HUES64 (cell line): ENCODE results near the gene EFHB.

Source experiments
- H3K27ac ChIP-seq: 2 replicates; pipeline ENCODE4 v1.7.0; 2013; ENCODE audit warnings: low read depth, low read length, inconsistent platforms
- H3K27me3 ChIP-seq: 2 replicates; pipeline ENCODE4 v1.6.1; 2013; ENCODE audit warnings: mild to moderate bottlenecking, low read length; ENCODE audit not compliant: insufficient read depth
- H3K36me3 ChIP-seq: 2 replicates; pipeline ENCODE4 v1.6.1; 2013; ENCODE audit warnings: mild to moderate bottlenecking, low read length; ENCODE audit not compliant: insufficient read depth
- H3K4me1 ChIP-seq: 2 replicates; pipeline ENCODE4 v1.6.1; 2013; ENCODE audit warnings: mild to moderate bottlenecking, low read length, moderate library complexity; ENCODE audit not compliant: insufficient read depth
- H3K4me3 ChIP-seq: 2 replicates; pipeline ENCODE4 v1.5.1; 2013; ENCODE audit warnings: mild to moderate bottlenecking, low read length, moderate library complexity
- H3K9ac ChIP-seq: 2 replicates; pipeline ENCODE4 v1.6.1; 2013; ENCODE audit warnings: mild to moderate bottlenecking, low read depth, low read length
- H3K9me3 ChIP-seq: 2 replicates; pipeline ENCODE4 v1.6.1; 2013; ENCODE audit warnings: low read depth, low read length; ENCODE audit not compliant: insufficient read depth
- WGBS: fragments of 150-250, 120-280 bp; methylation state at CpG from one replicate; pipeline ENCODE4 v1.1.7; 2013; ENCODE audit warnings: missing lambda C conversion rate; 5-methylcytosine and 5-hydroxymethylcytosine counted together

Gene EFHB

DNA sequence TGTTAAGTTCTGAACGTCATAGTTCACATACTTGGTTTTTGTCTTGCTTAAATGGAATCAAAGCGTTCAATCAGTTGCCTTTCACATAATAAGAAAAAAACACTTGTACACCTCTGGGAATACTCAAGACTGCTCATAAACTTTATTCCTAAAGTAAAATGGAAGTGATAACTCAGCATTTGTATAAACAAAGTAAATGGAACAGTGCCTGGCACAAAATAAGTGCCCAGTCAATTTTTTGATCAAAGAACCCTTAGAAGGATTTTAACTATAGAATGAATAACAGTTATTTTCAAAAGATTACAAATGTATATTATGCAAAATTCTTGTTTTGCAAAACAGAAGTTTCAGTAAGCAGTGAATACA, 14.2 kb upstream of the EFHB start:
- peak overlapping the region; percentile 93 for H3K4me3 ChIP-seq
- H3K4me1 ChIP-seq = peaks cover 29% of the 10 kb centered on the region
- H3K36me3 ChIP-seq = peaks cover 28% of the 10 kb centered on the region
- 0% methylated on average over 2 of the region's 2 CpGs for WGBS
- peak overlapping the region; percentile 95; the same call in 1 of the 2 replicates for H3K27ac ChIP-seq
- H3K9ac ChIP-seq = peak overlapping the region; percentile 85
- no peaks in the 10 kb centered on the region for H3K9me3 ChIP-seq
- H3K27me3 ChIP-seq = no peaks in the 10 kb centered on the region

DNA sequence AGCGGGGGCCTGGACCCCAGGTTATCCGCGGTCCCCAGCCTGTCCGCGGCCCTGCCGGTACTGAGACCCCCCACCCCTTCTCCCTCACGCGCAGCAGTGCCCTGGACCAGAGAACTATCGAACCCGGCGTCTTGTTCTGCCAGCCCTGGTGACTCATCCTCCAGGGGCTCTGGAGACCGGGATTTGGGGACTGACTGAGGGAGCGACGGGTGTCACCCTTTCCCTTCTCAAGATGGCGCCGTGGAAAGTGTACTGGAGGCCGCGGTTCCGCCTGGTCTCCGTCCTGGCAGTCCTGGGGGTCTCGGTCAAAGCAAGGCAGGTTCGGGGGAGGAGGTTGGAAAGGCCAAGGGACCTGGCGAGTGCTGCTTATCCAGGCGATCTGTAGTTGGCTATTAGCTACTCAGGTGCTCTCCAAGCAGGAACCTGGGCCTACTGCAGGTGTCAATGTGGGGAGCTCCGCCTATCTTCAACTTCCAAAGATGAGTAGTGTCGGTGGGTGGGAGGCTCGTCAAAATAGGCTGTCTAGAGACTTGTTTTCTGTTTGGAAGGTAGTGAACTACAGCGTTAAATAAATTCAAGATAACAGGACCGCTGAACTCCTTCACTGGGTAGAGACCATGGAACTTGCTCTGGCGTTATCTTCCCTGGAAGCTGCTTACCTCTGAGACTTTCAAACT, 13.7 kb upstream of the EFHB start:
- Histone ChIP-seq H3K27me3 (no peaks in the 10 kb centered on the region), H3K36me3 (peaks cover 23% of the 10 kb centered on the region), H3K9me3 (no peaks in the 10 kb centered on the region), H3K4me1 (peaks cover 29% of the 10 kb centered on the region), H3K4me3 (peak overlapping the region; percentile 93), H3K27ac (peak overlapping the region; percentile 95), H3K9ac (peak overlapping the region; percentile 85)
- under 1% methylated on average over 30 of the region's 30 CpGs for WGBS

DNA sequence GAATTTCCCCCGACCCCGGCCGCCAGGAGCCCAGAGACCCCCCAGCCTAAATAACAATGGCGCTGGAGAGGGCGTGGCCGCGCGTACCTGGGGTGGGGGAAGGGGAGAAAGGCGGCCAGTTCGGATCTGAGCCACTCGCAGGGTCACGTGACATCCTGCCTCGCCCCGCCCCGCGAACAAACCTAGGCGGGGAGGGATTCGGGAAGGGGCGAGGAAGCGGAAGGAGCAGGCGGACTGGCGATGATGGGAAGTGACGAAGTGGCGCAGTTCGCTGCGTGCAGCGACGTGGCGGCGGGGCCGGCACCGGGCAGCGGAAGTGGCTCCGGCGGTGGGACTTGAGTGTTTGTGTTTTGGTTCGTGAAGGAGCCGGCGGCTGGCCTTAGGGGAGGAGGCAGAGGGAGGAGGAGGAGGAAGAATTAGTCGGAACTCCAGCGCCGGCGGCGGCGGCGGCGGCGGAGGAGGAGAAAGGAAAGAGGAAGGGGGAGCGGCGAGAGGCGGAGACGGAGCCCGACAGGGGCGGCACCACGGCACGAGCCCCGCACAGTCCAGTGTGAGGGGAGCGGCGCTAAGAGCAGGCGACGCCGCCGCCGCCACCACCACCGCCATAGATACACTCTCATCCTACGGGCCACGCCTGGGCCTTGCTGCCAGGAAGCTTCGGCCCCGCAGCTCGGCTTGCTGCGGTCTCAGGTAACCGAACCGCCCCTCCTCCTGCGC, 13.0 kb upstream of the EFHB start, which contains the start of gene RAB5A:
TSS of gene RAB5A (plus strand) at position 266 of the 717 bp plus-strand sequence. CDS start 3,802 bp downstream, outside the sequence.
- H3K36me3 ChIP-seq = peaks cover 16% of the 10 kb centered on the region
- peak within 1 kb of the TSS; percentile 93 for H3K4me3 ChIP-seq
- no peaks in the 10 kb centered on the region for H3K27me3 ChIP-seq
- WGBS = under 1% methylated on average over 73 of the region's 73 CpGs
- H3K9me3 ChIP-seq = no peaks in the 10 kb centered on the region
- H3K27ac ChIP-seq = peak within 1 kb of the TSS; percentile 95
- H3K4me1 ChIP-seq = peaks cover 29% of the 10 kb centered on the region
- peak within 1 kb of the TSS; percentile 95 for H3K9ac ChIP-seq

DNA sequence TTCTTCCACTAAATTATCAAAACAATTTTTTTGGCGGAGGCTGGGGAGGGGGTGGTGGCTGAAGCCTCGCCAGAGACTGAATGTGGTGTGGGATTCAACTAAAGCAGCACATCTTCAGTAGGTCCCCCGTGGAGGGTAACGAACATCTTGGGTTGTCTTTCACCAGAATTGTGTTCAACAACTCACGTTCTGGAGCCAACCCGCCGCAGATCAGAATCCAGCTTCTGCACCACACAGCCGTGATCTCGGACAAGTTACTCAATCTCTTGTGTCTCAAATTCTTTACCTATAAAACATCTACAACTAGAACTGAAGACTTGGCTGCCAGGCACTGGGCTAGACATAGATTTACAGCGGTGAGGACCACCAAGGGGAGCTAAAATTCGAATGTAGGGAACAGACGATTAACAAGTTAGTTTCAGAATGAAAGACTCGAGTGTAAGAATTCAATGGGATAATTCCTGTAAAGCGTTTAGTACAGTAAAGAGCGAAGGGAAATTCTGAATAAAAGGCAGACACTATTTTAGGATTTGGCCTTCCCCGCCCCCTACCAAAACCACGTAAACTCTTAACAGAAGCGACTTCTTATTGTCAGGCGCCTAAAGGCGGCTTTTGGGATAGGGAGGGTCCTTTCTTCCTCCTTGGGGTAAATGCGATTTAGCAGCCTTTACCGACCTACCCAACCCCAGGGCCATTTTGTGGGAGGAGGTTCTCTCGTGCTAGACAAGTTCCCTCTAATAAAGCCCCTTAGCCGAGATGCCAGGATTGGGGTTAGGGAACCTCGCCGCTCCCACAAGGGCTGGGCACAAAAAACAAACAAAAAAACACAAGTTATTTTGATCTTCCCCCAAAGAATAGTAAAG, 12.2 kb upstream of the EFHB start:
- Histone ChIP-seq H3K27ac (peak overlapping the region; percentile 95), H3K36me3 (peaks cover 8% of the 10 kb centered on the region), H3K9ac (peak overlapping the region; percentile 95), H3K4me3 (peak overlapping the region; percentile 93), H3K4me1 (peaks cover 29% of the 10 kb centered on the region), H3K27me3 (no peaks in the 10 kb centered on the region), H3K9me3 (no peaks in the 10 kb centered on the region)
- WGBS = 72% methylated on average over 23 of the region's 26 CpGs

DNA sequence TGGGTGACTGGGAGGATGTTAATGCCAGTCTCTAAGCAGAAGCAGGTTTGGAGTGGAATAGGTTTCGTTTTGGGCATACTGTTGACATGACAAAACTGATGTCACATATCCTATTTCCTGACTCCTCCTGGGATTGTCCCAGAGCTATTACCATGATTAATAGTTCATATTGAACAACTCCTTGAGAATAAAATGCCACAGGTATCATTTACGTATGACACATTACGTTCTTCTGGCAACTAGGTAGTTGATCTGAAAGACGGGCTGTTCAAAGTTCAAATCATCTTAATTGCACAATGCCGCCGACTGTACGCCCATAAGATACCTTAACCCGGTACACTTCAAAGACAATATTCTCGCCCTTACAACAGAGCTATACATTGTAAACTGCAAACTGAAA, 11.5 kb upstream of the EFHB start:
- peaks cover 2% of the 10 kb centered on the region; the same call in 1 of the 2 replicates for H3K36me3 ChIP-seq
- no peak overlapping the region for H3K27ac ChIP-seq
- no peaks in the 10 kb centered on the region for H3K9me3 ChIP-seq
- H3K27me3 ChIP-seq = no peaks in the 10 kb centered on the region
- no peak overlapping the region for H3K9ac ChIP-seq
- 98% methylated on average over 9 of the region's 9 CpGs for WGBS
- peak overlapping the region; percentile 93; the same call in 1 of the 2 replicates for H3K4me3 ChIP-seq
- peaks cover 26% of the 10 kb centered on the region for H3K4me1 ChIP-seq

DNA sequence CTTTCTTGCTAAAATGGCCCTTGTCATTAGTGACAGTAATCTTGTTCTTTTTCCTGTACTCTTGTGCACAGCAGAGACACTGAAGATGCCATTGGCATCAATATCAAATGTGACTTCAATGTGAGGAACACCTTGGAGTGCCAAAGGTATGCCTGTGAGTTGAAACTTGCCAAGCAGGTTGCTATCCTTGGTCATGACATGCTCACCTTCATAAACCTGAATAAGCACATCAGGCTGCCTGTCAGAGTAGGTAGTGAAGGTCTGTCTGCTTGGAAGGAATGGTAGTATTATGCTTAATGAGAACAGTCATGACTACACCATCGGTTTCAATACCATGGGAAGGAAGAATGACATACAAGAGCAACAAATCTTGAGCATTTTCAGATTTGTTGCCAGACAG, 6.6 kb upstream of the EFHB start:
- Histone ChIP-seq H3K4me3 (no peak overlapping the region), H3K36me3 (no peaks in the 10 kb centered on the region), H3K9me3 (no peaks in the 10 kb centered on the region), H3K27me3 (no peaks in the 10 kb centered on the region), H3K27ac (no peak overlapping the region), H3K4me1 (no peaks in the 10 kb centered on the region), H3K9ac (no peak overlapping the region)
- 97% methylated on average over 1 of the region's 1 CpG for WGBS

DNA sequence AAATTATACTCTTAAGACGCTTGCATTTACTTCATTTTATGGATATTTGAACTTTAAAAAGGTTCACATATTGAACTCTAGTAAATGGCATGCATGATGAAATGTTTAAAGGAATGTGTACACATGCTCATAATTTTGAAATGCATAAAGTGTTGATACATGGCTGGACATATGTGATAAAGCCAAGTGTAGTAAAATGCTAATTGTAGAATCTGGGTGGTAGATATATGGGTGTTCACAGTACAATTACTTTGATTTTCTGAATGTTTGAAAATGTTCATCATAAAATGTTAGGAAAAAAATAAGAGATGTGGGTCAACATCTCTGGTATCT, 4.2 kb upstream of the EFHB start:
- no peaks in the 10 kb centered on the region for H3K36me3 ChIP-seq
- H3K4me1 ChIP-seq = peaks cover 6% of the 10 kb centered on the region; the same call in 1 of the 2 replicates
- H3K9ac ChIP-seq = no peak overlapping the region
- no peaks in the 10 kb centered on the region for H3K9me3 ChIP-seq
- no peak overlapping the region for H3K27ac ChIP-seq
- H3K27me3 ChIP-seq = no peaks in the 10 kb centered on the region
- WGBS = no CpG with 5 or more reads among the region's 1 CpG
- no peak overlapping the region for H3K4me3 ChIP-seq

DNA sequence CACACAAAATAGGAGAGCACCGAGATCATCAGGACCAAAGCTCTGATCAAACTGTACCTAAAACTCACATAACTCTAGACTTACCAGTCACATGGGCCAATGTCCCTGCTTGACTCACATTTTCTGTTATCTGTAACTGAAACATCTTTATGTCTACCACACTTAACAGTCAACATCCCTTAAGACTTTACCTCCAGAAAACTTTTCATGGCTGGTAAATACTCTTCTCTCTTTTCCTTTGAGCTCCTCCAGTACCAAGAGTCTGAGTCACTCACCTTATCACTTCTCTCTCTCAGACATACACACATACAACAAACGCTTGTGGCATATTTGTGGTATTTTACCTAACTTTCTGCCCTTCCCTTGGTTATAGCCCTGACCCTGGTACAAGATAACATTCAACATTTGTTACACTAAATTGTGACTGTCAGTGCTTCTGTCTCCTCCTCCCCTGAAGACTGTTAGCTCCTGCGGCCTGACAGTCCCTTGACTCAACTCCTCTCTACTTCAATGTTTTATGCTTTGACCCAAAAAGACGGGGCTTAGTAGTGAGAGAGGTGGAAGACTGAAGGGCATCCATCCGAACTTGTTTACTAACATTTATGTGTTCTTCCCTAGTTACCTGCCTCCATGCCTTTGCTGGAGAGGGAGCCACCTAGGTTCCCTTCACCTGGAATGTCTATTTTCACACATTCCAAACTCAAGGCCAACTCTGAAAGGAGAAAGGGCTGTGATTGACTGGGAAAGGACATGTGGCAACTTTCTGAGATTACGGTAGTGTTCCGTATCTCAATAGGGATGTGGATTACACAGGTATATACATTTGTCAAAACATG, 3.7 kb upstream of the EFHB start:
- Histone ChIP-seq H3K4me3 (no peak overlapping the region), H3K27ac (no peak overlapping the region), H3K4me1 (peaks cover 6% of the 10 kb centered on the region; the same call in 1 of the 2 replicates), H3K36me3 (no peaks in the 10 kb centered on the region), H3K27me3 (no peaks in the 10 kb centered on the region), H3K9ac (no peak overlapping the region), H3K9me3 (no peaks in the 10 kb centered on the region)
- WGBS = 81% methylated on average over 4 of the region's 7 CpGs

DNA sequence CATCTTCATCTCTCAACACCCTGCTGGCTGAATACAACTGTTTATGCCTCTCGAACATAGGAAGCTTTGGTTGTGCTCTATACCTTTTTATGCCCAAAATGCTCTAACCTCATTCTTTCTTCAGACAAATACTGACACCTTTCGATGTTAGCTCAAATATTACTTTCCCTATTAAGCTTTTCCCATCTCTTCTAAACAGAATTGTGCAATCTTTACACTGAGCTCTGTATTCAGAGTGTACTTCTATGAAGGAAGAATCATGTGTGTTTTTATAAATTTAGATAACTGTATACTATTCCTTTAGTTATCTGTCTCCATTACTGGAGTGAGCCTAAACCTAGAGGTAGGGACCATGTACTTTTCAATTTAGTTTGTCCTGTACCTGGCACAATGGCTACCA, 1.6 kb downstream of the EFHB start:
- H3K27ac ChIP-seq = no peak overlapping the region
- H3K4me3 ChIP-seq = no peak overlapping the region
- no peaks in the 10 kb centered on the region for H3K36me3 ChIP-seq
- peaks cover 6% of the 10 kb centered on the region; the same call in 1 of the 2 replicates for H3K4me1 ChIP-seq
- no peaks in the 10 kb centered on the region for H3K9me3 ChIP-seq
- no peaks in the 10 kb centered on the region for H3K27me3 ChIP-seq
- H3K9ac ChIP-seq = no peak overlapping the region
- 94% methylated on average over 2 of the region's 2 CpGs for WGBS

DNA sequence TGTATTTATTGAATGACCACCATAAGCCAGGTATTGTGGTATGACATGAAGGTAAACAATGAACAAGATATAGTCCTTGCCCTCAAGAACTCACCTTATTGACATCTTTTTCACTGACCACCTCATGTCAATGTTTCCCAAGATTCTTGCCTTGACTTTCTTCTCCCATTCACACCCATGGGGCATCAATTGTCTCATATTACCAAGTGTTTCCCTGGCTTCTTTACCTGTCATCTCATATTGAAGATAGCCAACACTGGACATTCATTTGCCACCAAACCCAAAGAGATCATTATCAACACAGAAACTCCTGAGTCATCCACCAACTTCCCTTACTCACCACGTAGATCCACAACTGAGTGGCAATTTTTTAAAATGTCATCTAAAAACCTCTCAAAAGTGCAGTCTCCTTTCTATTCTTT, 2.2 kb downstream of the EFHB start:
- Histone ChIP-seq H3K27me3 (no peaks in the 10 kb centered on the region), H3K9ac (no peak overlapping the region), H3K4me1 (peaks cover 6% of the 10 kb centered on the region; the same call in 1 of the 2 replicates), H3K9me3 (no peaks in the 10 kb centered on the region), H3K27ac (no peak overlapping the region), H3K4me3 (no peak overlapping the region), H3K36me3 (no peaks in the 10 kb centered on the region)
- WGBS = 85% methylated on average over 1 of the region's 1 CpG
